Measurements from ENCODE around the gene PPP2R5E.

DNA sequence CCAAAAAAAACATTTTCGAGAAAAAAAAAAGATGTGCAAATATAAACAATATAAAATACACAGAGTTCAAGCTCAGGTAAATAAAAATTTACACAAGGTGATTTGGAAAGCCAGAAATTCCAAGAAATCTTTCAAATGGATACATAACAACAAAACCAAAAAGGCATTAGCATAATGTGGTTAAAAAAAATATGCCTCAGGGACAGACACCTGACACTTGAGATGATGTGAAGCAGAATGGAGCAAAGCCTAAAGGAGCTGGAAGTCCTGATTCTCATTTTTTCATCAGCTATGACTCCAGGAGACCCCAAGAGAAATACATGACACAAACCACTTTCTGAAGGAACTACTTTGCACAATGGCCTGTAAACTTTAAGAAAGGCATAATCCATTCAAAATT is 98.6 kb downstream of the PPP2R5E start:
- TF ChIP-seq, protein P1, sequence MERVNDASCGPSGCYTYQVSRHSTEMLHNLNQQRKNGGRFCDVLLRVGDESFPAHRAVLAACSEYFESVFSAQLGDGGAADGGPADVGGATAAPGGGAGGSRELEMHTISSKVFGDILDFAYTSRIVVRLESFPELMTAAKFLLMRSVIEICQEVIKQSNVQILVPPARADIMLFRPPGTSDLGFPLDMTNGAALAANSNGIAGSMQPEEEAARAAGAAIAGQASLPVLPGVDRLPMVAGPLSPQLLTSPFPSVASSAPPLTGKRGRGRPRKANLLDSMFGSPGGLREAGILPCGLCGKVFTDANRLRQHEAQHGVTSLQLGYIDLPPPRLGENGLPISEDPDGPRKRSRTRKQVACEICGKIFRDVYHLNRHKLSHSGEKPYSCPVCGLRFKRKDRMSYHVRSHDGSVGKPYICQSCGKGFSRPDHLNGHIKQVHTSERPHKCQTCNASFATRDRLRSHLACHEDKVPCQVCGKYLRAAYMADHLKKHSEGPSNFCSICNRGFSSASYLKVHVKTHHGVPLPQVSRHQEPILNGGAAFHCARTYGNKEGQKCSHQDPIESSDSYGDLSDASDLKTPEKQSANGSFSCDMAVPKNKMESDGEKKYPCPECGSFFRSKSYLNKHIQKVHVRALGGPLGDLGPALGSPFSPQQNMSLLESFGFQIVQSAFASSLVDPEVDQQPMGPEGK (CRISPR knock-in tag; IDR thresholded peaks at IDR 0.05; ENCODE audit: borderline replicate concordance), result no peak
- TF ChIP-seq, protein P2, sequence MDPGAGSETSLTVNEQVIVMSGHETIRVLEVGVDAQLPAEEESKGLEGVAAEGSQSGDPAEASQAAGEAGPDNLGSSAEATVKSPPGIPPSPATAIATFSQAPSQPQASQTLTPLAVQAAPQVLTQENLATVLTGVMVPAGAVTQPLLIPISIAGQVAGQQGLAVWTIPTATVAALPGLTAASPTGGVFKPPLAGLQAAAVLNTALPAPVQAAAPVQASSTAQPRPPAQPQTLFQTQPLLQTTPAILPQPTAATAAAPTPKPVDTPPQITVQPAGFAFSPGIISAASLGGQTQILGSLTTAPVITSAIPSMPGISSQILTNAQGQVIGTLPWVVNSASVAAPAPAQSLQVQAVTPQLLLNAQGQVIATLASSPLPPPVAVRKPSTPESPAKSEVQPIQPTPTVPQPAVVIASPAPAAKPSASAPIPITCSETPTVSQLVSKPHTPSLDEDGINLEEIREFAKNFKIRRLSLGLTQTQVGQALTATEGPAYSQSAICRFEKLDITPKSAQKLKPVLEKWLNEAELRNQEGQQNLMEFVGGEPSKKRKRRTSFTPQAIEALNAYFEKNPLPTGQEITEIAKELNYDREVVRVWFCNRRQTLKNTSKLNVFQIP (CRISPR knock-in tag; IDR thresholded peaks at IDR 0.05; ENCODE audit: borderline replicate concordance, low read depth), result no peak
- TF ChIP-seq ZFP30 (CRISPR knock-in tag; IDR thresholded peaks at IDR 0.05) (no peak), ZFP3 (CRISPR knock-in tag; IDR thresholded peaks at IDR 0.05) (no peak), BACH2 (CRISPR knock-in tag; IDR thresholded peaks at IDR 0.05; ENCODE audit: borderline replicate concordance) (no peak), ZC3H10 (CRISPR knock-in tag; IDR thresholded peaks at IDR 0.05) (no peak), TOX (CRISPR knock-in tag; IDR thresholded peaks at IDR 0.05; ENCODE audit: borderline replicate concordance) (no peak)
